ENCODE measurements around the gene PTGIS.

Gene PTGIS

GRCh38 chr20:49496553-49497397, 71.2 kb downstream of the PTGIS start:
- H3K27ac ChIP-seq: no peak overlapping the region
- no peak for TF ChIP-seq ZFX (IDR thresholded peaks at IDR 0.05; ENCODE audit: borderline replicate concordance)
- no peak for TF ChIP-seq CTCF (IDR thresholded peaks at IDR 0.05)

GRCh38 chr20:49496043-49496442, 71.9 kb downstream of the PTGIS start:
- no peak overlapping the region for H3K27ac ChIP-seq

GRCh38 chr20:49490689-49491088, 77.2 kb downstream of the PTGIS start:
- H3K27ac ChIP-seq: no peak overlapping the region
- TF ChIP-seq CTCF (IDR thresholded peaks at IDR 0.05): no peak
- no peak for TF ChIP-seq ZFX (IDR thresholded peaks at IDR 0.05; ENCODE audit: borderline replicate concordance)

More at GRCh38 chr20:49496043-49496442, 71.9 kb downstream of the PTGIS start:
- TF ChIP-seq ZFX (IDR thresholded peaks at IDR 0.05; ENCODE audit: borderline replicate concordance) (no peak), CTCF (IDR thresholded peaks at IDR 0.05) (no peak)

- H3K27ac ChIP-seq: no peak overlapping the region
- TF ChIP-seq ZFX (IDR thresholded peaks at IDR 0.05; ENCODE audit: borderline replicate concordance) (no peak), CTCF (IDR thresholded peaks at IDR 0.05) (no peak)
Observed at GRCh38 chr20:49489688-49490087, 78.2 kb downstream of the PTGIS start.

- no peak overlapping the region for H3K27ac ChIP-seq
- TF ChIP-seq CTCF (IDR thresholded peaks at IDR 0.05) (no peak), ZFX (IDR thresholded peaks at IDR 0.05; ENCODE audit: borderline replicate concordance) (no peak)
Observed at GRCh38 chr20:49486064-49486463, 81.9 kb downstream of the PTGIS start.

GRCh38 chr20:49485563-49485962, 82.4 kb downstream of the PTGIS start:
- TF ChIP-seq ZFX (IDR thresholded peaks at IDR 0.05; ENCODE audit: borderline replicate concordance) (no peak), CTCF (IDR thresholded peaks at IDR 0.05) (no peak)
- H3K27ac ChIP-seq: no peak overlapping the region

Data from 22Rv1 (cell line).